HG02759 (cell line): ENCODE measurements around the gene CCDC71L.

ENCODE experiments used
- ATAC-seq: cut with Tn5 transposase; IDR thresholded peaks from one replicate; pipeline ENCODE4 v1.9.1; 2021; ENCODE audit warnings: mild to moderate bottlenecking, moderate library complexity; ENCODE audit not compliant: unreplicated experiment

Gene CCDC71L

DNA sequence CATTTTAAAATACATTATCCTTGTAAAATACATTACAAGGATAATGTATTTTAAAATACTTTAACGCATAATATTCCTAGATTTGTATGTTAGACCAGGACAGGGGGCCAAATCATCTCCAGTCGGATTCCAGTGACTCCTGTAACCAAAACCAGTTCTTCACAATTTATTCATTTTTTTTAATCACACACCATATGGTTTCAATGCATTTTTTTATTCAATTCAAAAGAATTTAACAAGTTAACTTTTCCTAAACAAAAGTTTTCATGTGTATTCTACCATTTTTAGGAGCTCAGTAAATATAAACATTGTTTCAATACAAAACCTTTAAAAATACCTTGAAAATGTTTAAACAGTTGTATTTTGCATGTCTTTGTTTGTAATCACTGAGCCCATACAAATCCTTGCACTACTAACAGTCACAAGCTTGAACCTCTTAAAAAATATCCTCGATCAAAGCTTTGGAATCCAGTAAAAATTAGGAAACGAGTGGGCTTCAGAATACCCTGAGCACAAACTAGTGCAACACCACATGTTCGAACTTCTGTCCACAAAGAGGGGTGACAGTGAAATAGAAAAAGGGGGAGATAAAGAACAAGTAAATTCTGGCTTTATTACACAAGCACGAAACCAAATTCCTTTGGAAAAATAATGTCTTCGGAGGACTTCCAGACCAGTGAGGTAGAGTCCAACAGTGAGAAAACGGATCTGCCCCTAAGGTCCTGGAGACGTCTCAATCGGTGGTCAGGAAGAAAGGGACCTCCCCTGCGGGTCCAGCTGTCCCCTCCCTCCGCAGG is 1.6 kb downstream of the CCDC71L start:
- no peak for ATAC-seq

DNA sequence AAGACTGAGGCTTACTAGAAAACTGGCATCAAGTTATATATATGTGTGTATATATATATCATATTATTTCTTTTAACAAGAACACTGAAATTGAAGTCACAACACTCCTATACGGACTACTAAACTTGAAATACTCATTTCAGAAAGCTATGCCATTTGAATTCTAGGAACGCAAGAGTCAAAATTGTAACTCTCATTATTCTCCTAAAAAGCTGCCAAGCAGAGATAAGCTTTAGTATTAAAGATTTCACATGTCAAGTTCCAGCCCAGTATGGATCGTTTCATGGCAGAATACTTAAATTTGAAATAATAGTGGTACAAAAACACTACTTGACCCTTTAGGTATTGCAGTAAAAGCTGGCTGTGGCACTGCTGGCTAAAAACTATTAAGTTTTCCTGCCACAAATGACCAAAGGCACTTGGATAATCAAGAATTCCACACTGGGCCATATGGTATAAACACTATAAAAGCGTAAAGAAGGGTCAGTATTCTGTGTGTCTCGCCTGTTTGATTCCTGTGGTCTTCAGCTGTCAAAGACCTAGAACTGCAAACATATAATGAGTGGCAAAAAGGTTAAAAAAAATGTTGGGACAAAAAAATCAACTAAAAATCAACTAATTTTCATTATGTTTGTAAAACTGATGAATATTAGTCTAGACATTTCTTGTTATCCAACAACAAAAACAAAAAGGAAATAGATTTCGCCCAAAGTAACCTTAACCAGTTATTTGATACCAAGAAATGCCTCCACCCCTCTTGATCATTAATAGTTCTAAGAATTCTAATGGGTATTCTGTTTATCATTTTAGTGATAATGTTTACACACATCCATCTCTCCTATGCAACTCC is 2.4 kb downstream of the CCDC71L start:
- ATAC-seq = no peak

- ATAC-seq = no peak
These were observed 3.6 kb downstream of the CCDC71L start for GRCh38 chr7:106657085-106657991.

DNA sequence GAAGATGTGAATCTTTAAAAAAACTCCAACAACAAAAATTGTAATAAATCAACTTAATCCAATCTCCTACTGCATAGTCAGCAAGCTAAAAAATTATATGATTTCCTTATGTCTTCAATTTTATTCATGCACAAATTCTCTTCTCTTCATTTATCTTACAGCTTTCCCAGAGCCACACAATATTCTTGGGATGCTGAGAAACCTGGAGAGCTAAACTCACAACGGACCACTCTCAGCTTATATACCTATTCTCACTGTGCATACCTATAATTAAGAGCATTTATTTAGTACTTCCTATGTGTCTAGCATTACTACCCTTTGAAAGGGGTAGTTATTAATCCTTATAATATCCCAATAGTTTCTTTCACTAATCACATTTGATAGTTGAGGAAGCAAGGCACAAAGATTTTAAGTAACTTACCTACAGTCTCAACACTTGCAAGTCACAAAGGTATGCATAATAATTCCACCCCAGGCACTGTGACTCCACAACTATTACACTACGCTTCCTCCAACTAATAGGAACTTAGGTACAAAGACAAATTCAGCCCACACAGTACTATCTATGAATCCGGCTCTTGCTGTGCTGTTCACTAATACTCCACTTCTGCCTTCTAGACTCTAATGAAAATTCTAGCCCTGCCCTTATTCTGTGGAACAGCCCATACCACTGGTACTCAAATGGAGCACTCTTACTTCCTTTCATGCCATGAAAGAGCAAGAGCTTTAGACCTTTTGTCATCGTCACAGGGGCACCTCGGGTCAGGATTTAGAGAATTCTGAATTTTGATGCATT is 5.1 kb downstream of the CCDC71L start:
- no peak for ATAC-seq

DNA sequence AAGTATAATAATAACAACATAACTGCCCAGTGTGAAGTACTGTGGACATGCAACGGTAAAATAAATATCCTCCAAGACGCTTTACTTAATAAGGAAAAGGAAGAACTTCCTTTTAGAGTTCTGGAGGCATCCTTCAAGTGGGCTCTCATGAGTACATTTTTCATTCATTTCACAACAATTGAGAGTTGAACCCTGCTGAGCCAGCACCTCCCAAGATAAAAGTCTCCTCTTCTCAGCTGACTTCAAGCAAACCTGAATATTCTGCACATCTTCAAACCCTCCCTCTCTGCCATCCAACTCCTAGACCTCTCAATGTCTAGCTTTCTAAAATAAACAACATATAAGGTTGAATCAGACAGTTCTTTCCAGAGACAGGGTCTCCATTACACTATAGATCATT is 7.5 kb downstream of the CCDC71L start:
- no peak for ATAC-seq

- no peak for ATAC-seq
These were observed 8.0 kb downstream of the CCDC71L start for GRCh38 chr7:106652909-106653308.

DNA sequence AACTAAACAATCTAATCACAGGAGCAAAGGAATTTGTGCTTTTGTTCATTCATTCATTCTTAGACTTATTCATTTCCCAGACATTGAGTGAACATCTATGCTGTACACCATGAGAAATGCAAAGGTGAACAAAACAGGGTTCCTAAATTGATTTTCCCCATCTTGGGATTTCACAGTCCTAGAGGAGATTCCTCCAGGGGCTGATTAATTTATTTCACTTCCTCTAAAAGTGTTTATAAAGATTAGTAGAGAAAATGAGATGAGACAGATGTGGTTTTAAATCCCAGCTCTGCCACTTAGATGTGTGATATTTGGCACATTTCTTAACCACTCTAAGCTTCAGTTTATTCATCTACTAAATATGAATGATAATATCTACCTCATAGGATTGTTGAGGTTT is 8.9 kb downstream of the CCDC71L start:
- no peak for ATAC-seq

DNA sequence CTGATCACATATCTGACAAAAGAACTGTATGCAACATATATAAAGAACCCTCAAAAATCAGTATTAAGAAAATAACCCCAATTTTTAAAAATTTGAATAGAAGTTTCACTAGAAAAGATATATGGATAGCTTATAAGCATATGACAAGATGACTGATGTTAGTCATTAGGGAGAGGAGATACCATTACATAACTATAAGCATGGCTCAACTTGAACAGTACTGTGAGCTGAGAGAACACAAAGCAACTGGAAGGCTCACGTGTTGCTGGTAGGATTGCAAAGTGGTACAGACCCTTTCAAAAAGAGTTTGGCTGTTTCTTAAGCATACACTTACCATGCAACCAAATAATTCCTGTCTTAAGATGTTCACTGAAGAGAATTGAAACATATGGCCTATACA is 14.7 kb downstream of the CCDC71L start:
- no peak for ATAC-seq

DNA sequence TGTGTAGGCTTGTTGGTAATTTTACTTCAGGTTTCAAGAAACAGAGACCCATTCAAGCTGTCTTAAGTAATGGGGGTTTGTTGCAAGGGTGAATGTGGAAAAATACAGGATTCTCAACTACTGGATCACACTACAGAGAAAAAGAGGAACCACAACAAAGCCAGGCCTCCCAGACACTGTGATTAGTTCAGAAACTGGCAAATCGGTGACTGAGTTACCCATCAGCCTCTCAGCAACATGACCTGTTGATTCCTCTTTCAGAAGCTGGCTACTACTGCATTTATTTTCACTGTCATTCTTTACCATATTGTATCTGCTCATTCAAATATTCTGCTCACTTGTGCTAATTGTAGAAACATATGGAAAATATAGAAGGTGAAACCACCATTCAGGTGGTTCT is 16.0 kb downstream of the CCDC71L start:
- ATAC-seq = peak; percentile 49

DNA sequence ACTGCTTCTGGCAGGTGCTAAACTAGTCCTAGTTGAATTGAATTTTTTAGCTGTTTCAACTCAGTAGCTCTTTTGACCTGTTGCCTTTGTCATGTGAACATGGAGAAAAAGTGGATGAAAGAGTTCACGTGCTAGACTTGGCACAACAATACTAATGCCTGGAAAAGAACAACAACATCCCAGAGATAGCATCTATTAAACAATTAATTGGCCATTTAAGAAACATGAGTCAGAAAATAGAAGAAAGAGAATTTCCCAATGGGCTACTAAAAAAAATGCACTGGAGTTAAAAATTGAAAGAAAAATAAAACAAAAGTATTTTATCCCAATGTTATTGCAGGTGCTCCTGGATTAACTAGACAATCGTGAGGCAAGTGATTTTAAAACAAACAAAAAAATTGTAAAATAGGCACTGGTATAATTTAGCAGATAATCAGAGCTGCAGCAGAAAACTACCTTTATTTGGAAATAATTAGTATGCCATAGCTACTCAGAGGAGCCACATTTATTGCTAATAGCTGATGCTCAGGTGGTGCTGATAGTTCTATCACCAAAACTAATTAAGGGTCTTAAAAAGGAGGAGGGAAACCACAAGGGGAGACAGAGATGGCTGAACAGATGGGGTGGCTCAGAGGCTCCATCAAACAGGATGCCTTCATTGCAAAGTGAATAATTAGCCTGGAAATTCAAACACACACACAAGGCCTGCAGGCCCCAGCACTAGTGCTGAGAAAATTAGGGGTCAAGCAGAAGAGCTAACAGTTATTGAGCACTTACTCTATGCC is 17.6 kb downstream of the CCDC71L start:
- no peak for ATAC-seq

- ATAC-seq = no peak
These were observed 19.5 kb downstream of the CCDC71L start for GRCh38 chr7:106641416-106641815.

- ATAC-seq = no peak
These were observed 20.4 kb downstream of the CCDC71L start for GRCh38 chr7:106640368-106641141.

GRCh38 chr7:106639476-106640334 is 21.3 kb downstream of the CCDC71L start:
- no peak for ATAC-seq

DNA sequence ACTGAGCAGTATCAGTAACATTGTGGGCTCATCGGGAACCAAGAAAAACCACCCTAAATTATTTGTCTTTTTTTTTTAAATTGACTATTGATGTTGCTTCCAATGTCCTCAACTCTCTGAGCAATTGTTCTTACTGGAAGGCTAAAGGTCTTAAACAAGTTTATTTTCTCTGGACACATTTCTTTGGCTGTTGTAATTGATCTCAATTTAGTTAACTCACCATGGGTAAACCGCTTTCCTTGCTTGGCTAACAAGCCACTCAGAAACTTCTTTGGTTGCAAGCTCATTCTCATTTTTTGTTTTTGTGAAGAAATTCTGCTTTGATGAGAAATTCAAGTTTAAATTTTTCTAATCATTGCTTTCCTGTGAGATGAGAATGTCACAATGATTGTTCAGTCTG is 25.5 kb downstream of the CCDC71L start:
- ATAC-seq = no peak

DNA sequence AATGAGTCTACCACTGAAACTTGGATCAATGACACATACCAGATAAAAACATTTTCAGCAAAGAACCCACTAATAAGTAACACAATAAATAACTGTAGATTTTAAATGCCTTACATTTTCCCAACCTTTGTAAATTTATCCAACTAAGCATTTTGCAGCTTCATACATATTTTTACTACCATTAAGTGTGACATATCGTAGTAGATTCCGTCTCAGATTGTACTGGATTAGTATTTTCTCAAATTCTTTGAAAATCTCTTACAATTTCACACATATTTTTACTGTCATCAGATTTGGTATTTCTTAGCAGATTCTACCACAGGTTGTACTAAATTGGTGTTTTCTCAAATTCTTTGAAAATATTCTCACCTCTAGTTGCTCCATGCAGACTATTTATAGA is 26.0 kb downstream of the CCDC71L start:
- ATAC-seq = no peak

DNA sequence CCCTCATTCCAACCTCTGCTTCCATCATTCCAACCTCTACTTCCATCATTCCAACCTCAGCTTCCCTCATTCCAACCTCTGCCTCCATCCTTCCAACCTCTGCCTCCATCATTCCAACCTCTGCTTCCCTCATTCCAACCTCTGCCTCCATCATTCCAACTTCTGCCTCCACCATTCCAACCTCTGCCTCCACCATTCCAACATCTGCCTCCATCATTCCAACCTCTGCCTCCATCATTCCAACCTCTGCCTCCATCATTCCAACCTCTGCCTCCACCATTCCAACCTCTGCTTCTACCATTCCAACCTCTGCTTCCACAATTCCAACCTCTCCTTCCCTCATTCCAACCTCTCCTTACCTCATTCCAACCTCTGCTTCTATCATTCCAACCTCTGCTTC is 30.3 kb downstream of the CCDC71L start:
- ATAC-seq = no peak

GRCh38 chr7:106629516-106629915 is 31.4 kb downstream of the CCDC71L start:
- no peak for ATAC-seq
